ENCODE measurements around the gene ERCC6L2. TPM values are rescaled to one million over a fixed set of nuclear protein-coding genes. Genes with fewer than 3 reads are reported as not detected.

ERCC6L2 gene
- total RNA-seq, 1 experiment from 2014 or later = 43.0 TPM

DNA sequence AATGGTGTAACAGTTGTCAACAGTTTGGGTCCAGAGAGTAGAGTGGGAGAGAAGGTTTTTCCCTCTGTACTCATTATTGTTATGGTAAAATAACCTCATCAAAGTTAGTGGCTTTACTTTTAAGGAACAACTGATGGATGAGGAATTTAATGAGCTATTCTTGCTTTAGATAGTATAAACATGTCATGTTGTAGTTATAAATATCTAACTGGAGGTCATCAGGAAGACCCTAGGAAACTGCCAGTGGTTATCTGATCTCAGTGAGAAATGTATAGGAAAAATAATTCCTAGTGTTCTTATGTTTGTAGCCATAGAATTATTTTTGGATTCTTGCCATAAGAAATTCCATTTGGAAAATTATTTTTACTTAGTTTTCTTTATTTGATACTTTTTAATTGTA lies 4.1 kb downstream of the ERCC6L2 start (continued):
- TF ChIP-seq ATF3 (CRISPR knock-in tag; conservative IDR thresholded peaks at IDR 0.05) (no peak), GTF2I (CRISPR knock-in tag; conservative IDR thresholded peaks at IDR 0.05) (no peak), ETV6 (CRISPR knock-in tag; IDR thresholded peaks at IDR 0.05) (no peak)

- Mint-ChIP-seq H3K9me3 (peaks cover 6% of the 10 kb centered on the region; the same call in 1 of the 2 replicates), H3K27me3 (ENCODE audit: low read depth) (no peaks in the 10 kb centered on the region), H3K27ac (no peak overlapping the region), H3K4me1 (peaks cover 8% of the 10 kb centered on the region; the same call in 1 of the 2 replicates), H3K4me3 (no peak overlapping the region), H3K36me3 (peaks cover 20% of the 10 kb centered on the region)
- POLR2A ChIA-PET = no interaction called here
- ATAC-seq (no peak), DNase-seq (ENCODE audit: low spot score) (no peak)
- CTCF ChIA-PET = no interaction called here
- TF ChIP-seq MYBL2 (CRISPR knock-in tag; IDR thresholded peaks at IDR 0.05) = no peak
- no peak for TF ChIP-seq ESRRA (CRISPR knock-in tag; IDR thresholded peaks at IDR 0.05; ENCODE audit: borderline replicate concordance)
- no peak for TF ChIP-seq FOXP4 (CRISPR knock-in tag; IDR thresholded peaks at IDR 0.05)
- TF ChIP-seq, protein P1, sequence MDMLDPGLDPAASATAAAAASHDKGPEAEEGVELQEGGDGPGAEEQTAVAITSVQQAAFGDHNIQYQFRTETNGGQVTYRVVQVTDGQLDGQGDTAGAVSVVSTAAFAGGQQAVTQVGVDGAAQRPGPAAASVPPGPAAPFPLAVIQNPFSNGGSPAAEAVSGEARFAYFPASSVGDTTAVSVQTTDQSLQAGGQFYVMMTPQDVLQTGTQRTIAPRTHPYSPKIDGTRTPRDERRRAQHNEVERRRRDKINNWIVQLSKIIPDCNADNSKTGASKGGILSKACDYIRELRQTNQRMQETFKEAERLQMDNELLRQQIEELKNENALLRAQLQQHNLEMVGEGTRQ (CRISPR knock-in tag; IDR thresholded peaks at IDR 0.05) = no peak
- TF ChIP-seq ZNF671 (CRISPR knock-in tag; IDR thresholded peaks at IDR 0.05) = no peak
- TF ChIP-seq, protein P2, sequence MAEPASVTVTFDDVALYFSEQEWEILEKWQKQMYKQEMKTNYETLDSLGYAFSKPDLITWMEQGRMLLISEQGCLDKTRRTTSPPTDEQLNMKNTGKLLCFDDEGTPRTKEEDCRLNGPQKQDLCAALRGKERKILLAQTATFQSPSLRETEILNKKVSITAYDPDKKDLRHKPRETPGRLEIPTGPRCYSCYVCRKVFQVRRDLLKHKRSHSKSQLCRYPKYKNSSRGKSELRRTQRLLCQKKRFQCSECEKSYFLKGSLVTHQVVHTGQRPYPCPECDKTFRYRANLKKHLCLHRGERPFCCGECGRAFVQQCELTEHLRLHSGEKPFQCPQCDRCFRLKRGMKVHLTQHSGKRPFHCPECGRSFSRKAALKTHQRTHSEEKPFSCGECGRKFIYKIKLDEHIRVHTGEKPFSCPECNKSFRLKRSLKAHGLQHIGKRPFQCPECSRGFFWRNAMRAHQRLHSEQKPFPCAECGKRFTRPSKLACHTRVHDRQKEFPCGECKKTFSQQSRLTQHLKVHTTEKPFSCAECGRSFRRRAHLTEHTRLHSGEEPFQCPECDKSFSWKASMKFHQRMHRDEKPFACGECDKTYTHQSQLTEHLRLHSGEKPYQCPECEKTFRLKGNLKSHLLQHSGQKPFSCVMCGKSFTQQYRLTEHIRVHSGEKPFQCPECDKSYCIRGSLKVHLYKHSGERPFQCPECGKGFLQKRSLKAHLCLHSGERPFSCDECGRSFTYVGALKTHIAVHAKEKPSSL (CRISPR knock-in tag; conservative IDR thresholded peaks at IDR 0.05) = no peak
- TF ChIP-seq, protein P3, sequence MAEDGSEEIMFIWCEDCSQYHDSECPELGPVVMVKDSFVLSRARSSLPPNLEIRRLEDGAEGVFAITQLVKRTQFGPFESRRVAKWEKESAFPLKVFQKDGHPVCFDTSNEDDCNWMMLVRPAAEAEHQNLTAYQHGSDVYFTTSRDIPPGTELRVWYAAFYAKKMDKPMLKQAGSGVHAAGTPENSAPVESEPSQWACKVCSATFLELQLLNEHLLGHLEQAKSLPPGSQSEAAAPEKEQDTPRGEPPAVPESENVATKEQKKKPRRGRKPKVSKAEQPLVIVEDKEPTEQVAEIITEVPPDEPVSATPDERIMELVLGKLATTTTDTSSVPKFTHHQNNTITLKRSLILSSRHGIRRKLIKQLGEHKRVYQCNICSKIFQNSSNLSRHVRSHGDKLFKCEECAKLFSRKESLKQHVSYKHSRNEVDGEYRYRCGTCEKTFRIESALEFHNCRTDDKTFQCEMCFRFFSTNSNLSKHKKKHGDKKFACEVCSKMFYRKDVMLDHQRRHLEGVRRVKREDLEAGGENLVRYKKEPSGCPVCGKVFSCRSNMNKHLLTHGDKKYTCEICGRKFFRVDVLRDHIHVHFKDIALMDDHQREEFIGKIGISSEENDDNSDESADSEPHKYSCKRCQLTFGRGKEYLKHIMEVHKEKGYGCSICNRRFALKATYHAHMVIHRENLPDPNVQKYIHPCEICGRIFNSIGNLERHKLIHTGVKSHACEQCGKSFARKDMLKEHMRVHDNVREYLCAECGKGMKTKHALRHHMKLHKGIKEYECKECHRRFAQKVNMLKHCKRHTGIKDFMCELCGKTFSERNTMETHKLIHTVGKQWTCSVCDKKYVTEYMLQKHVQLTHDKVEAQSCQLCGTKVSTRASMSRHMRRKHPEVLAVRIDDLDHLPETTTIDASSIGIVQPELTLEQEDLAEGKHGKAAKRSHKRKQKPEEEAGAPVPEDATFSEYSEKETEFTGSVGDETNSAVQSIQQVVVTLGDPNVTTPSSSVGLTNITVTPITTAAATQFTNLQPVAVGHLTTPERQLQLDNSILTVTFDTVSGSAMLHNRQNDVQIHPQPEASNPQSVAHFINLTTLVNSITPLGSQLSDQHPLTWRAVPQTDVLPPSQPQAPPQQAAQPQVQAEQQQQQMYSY (CRISPR knock-in tag; IDR thresholded peaks at IDR 0.05) = no peak
- TF ChIP-seq ZBTB21 (CRISPR knock-in tag; IDR thresholded peaks at IDR 0.05; ENCODE audit: borderline replicate concordance) = no peak
- no peak for TF ChIP-seq CTCF (IDR thresholded peaks at IDR 0.05)
- TF ChIP-seq JUN (CRISPR knock-in tag; IDR thresholded peaks at IDR 0.05) = no peak
- TF ChIP-seq RELA (CRISPR knock-in tag; IDR thresholded peaks at IDR 0.05; ENCODE audit: borderline replicate concordance) = no peak
- no peak for TF ChIP-seq GRHL2 (CRISPR knock-in tag; IDR thresholded peaks at IDR 0.05; ENCODE audit: insufficient replicate concordance, severe bottlenecking)
- TF ChIP-seq ZNF532 (CRISPR knock-in tag; IDR thresholded peaks at IDR 0.05; ENCODE audit: borderline replicate concordance) = no peak
Measured at GRCh38 chr9:95880021-95880690, 4.7 kb downstream of the ERCC6L2 start.

Measured in WTC11 (cell line).